Parietal lobe (tissue), 2 donors: ENCODE results near the gene GCDH. TPM values are rescaled to one million over a fixed set of nuclear protein-coding genes. Genes with fewer than 3 reads are reported as not detected.

Experiments
- small RNA-seq: library from RNA; depleted of rRNA; stranded (forward); fragments of <200 nt; gene quantifications from one replicate; pipeline ENCODE3, GENCODE V24; 2014; ENCODE audit warnings: low replicate concordance
- total RNA-seq: library from RNA; depleted of rRNA; stranded (reverse); fragments of >200 nt; gene quantifications from one replicate; pipeline ENCODE4 v1.2.3, GENCODE V29; 2014

The GCDH gene
- 25.7 TPM for total RNA-seq

DNA sequence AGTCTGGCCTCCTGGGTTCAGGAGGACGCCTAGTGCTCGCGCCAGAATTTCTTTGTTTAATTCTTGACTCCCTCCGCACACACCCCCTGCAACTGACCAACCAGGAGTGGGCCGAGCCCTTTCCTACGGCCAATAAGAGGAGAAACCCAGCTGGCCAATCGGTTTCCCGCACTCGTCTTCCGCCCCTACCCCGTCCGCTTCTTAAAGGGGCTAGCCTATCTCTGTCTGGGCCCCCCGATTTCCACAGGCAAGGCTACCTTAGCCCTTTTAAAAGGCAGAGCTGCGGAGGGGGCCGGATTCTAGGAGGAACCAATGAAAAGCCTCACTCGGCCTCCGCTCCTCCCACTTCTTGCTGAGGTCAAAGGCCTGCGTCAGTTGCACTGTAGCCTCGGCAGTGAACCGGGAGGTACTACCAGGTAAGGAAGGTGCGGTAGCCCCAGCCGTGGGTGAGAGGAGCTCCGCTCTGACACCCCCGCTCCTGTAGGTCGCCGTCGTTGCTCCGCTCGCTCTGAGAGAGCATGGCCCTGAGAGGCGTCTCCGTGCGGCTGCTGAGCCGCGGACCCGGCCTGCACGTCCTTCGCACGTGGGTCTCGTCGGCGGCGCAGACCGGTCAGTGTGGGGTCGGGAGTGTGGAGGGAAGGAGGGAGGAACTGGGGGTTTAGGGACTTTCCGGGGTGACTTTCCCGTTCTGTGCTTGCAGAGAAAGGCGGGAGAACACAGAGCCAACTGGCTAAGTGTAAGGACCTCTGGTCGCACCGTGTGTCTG lies at the start of gene GCDH:
GCDH (plus strand) TSS at position 374 of the 766 bp plus-strand sequence; CDS start at position 519, 145 bp downstream.

DNA sequence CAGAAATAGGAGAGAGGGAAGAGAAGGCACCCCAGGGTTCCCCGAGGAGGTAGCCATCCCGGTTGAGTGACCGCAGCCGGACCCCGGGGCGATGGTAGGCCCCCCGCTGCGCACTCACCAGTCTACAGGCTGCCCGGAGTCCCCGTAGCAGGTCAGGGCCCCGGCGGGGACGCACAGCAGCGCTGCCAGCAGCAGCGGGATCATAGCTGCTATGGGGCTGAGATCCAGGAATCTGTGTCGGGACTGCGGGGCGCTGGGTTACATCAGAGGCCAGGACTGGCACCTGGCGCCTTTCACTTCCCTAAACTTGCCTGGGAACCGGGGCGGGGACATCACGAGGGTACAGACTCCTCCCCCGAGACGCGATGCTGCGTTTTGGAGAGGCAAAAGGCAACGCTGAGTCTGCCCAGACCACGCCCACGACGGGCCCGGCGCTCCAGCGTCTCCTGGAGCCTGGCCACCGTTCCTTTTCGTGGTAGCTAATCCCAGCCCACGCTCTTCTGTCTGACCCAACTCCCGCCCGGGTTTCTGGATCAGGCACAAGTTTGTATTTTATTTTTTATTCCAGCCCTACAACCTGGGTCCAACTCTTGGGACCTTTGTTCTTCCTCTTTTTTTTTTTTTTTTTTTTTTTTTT lies 9.7 kb upstream of the GCDH start, which contains the start of gene DNASE2:
DNASE2 (minus strand) TSS at position 278 of the 637 bp plus-strand sequence; CDS start at position 204, 74 bp downstream.

DNA sequence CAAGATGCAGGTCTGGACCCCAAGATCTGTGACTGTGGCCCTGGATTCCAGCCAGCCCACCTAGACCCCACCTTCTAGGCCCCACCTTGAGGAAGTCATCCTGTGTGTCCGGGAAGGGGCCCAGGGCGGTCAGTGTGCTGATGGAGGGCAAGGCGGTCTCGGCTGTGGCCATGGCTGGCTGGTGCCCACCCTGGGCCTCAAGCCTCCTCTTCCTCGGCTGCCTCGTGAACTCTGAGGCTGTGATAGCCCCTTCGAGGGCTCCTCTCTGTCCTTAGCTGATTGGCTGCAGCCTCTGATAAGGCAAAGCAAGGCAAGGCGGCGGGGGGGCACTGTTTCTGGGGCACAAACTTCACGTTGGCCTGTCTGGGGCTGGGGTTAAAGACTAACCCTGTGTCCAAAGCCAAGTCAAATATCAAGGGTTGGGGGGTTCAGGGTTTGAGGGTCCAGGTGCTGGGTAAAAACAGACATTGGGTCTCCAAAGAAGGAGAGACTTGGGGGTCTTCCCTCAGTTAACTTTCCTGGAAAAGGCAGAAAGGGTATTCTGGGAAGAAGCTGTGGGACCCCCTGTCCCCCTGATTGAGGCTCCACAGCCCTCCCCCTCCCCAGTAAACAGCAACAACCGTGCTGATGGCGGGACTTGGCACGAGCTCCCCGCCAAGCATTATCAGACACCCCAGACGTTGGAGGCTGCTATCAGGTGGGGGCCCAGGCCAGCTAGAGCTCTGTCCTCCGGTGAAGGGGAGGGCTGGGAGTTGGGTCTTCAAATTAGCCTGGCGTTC lies 3.8 kb upstream of the GCDH start, which contains the start of gene KLF1:
KLF1 (minus strand) TSS at position 233 of the 779 bp plus-strand sequence; CDS start at position 172, 61 bp downstream.

DNA sequence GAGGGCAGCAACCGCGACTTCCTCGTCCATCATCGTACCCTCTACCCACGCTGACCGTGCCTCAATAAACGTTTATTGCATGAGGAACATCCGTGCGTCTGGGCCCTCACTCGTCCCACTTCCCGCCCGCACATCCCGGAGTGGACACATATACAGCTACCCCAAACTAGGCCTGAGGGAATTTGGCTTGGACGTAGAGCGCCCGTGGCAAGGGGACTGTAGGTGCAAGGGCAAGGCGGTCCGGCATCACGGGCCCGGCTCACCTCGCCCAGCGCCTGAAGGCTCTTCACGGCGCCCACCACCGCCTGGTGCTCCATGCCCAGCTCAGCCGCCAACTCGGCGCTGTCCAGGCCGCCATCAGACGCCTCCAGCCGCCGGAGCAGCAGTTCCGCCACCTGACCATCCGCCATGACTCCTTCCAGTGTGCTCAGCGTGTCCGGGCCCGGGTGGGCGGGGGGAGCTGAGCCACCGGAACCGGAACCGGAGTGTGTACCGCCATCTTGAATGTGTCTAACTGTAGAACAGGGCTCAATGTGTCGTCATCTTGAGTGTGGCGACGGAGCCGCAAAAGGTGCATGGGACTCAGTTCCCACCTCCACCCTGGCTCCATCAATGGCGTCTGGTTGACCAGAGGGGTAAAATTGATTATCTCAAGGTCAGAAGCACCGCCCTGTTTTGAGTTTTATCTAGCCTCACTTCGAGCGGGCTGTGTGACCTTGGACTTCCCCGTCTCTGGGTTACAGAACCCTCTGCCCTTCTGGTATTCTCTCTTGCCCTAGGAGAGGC lies 42.5 kb downstream of the GCDH start, which contains the start of gene FARSA:
FARSA (minus strand) TSS at position 425 of the 786 bp plus-strand sequence; CDS start at position 410, 15 bp downstream.

DNA sequence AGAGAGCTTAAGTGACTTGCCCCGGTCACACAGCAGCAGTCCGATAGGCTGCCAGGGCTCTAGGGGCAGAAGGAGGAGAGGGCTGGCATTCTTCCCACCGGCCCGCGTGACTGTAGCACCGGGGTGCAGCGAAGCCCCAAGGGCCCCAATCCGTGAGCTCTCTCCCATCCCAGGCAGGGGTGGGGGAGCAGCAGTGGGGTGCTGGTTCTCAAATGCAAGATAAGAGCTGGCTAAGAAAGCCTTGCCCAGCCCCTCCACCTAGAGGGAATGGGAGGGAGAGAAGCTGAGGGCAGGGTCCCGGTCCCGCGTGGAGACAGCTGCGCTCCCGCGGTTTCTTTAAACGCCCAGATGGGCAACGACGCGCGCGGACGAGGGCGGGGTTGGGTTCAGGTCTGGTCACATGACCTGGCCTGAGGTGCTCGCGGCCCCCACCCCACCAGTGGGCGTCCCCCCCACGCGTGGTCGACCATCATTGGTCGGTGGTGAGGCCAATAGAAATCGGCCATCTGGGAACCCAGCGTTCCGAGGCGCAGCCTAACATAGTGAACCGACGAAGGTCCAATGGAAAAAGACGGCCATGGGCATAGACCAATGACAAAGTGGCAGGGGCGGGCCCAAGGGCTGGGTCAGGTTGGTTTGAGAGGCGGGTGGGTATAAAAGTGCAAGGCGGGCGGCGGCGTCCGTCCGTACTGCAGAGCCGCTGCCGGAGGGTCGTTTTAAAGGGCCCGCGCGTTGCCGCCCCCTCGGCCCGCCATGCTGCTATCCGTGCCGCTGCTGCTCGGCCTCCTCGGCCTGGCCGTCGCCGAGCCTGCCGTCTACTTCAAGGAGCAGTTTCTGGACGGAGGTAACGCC lies 47.2 kb downstream of the GCDH start, which contains the start of gene CALR:
CALR (plus strand) TSS at position 683 of the 852 bp plus-strand sequence; CDS start at position 754, 71 bp downstream.

DNA sequence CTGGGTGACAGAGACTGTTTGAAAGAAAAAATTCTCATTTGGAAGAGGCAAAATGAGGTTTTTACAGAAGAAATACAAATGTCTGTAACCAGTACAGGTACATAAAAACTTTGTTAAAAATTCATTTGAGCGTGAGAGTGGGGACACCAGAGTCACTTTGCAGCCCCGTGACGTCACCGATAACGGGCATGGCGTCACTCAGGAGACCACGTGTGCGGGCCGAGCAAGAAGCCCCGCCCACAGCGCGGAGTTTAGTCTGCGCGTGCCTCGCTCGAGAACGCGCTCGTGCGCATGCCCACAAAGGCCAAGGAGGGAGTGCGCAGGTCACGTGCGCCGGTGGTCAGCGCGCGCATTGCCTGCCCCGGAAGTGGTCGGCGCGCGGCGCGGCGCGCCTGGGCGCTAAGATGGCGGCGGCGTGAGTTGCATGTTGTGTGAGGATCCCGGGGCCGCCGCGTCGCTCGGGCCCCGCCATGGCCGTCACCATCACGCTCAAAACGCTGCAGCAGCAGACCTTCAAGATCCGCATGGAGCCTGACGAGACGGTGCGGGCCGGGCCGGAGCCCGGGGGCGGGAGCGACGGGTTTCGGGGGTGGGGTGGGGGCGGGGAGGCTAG lies 54.6 kb downstream of the GCDH start, which contains the start of gene RAD23A:
RAD23A (plus strand) TSS at position 384 of the 613 bp plus-strand sequence; CDS start at position 471, 87 bp downstream.

Small RNAs within 50 kb of the gene (small RNA-seq; reads per million reads assigned to genes)
- 0.28 reads per million for gene MIR5695
- not detected for gene MIR6515
- not detected for gene MIR6794

Other genes starting within 250 kb of the GCDH start
- gene MAN2B1, start 224.4 kb upstream of the GCDH start, total RNA-seq, result 13.8 TPM
- 14.4 TPM for gene WDR83, start 224.4 kb upstream of the GCDH start, total RNA-seq
- gene DHPS, start 209.3 kb upstream of the GCDH start, total RNA-seq, result 110 TPM
- gene GNG14, start 203.2 kb upstream of the GCDH start, total RNA-seq, result not detected
- 8.1 TPM for gene FBXW9, start 194.5 kb upstream of the GCDH start, total RNA-seq
- 90.1 TPM for gene TNPO2, start 167.2 kb upstream of the GCDH start, total RNA-seq
- 157 TPM for gene TRIR, start 156.5 kb upstream of the GCDH start, total RNA-seq
- 45.4 TPM for gene GET3, start 153.7 kb upstream of the GCDH start, total RNA-seq
- gene BEST2, start 139.4 kb upstream of the GCDH start, total RNA-seq, result not detected
- gene HOOK2, start 115.6 kb upstream of the GCDH start, total RNA-seq, result 35.4 TPM
- 10.3 TPM for gene JUNB, start 99.7 kb upstream of the GCDH start, total RNA-seq
- gene PRDX2, start 89.4 kb upstream of the GCDH start, total RNA-seq, result 189 TPM
- gene THSD8, start 89.1 kb upstream of the GCDH start, total RNA-seq, result not detected
- 16.9 TPM for gene RNASEH2A, start 84.6 kb upstream of the GCDH start, total RNA-seq
- gene RTBDN, start 56.6 kb upstream of the GCDH start, total RNA-seq, result 2.2 TPM
- 131 TPM for gene MAST1, start 52.6 kb upstream of the GCDH start, total RNA-seq
- 2.5 TPM for gene DNASE2, start 9.7 kb upstream of the GCDH start, total RNA-seq
- 0.31 TPM for gene KLF1, start 4.0 kb upstream of the GCDH start, total RNA-seq
- gene SYCE2, start 28.1 kb downstream of the GCDH start, total RNA-seq, result not detected
- 55.7 TPM for gene FARSA, start 42.6 kb downstream of the GCDH start, total RNA-seq
- 211 TPM for gene CALR, start 47.4 kb downstream of the GCDH start, total RNA-seq
- 35.1 TPM for gene RAD23A, start 54.7 kb downstream of the GCDH start, total RNA-seq
- gene GADD45GIP1, start 66.1 kb downstream of the GCDH start, total RNA-seq, result 15.3 TPM
- not detected for gene DAND5, start 78.4 kb downstream of the GCDH start, total RNA-seq
- 235 TPM for gene NFIX, start 104.3 kb downstream of the GCDH start, total RNA-seq
- 2.8 TPM for gene LYL1, start 211.7 kb downstream of the GCDH start, total RNA-seq
- gene TRMT1, start 225.6 kb downstream of the GCDH start, total RNA-seq, result 32.2 TPM
- 26.9 TPM for gene NACC1, start 227.1 kb downstream of the GCDH start, total RNA-seq